HEK293 (cell line): Measurements from ENCODE around the gene MRPS18A.

Experiments used
- BCL11A ChIP-seq: fragments of 450-650 bp; formaldehyde crosslinking; IDR thresholded peaks from 2 replicates; pipeline ENCODE4 v1.5.1; 2016; ENCODE audit warnings: low read depth, missing biosample characterization, missing genetic modification characterization
- CTCF ChIP-seq: fragments of 450-650 bp; formaldehyde crosslinking; IDR thresholded peaks from 2 replicates; pipeline ENCODE4 v1.5.1; 2016; ENCODE audit warnings: missing biosample characterization, missing genetic modification characterization
- KLF10 ChIP-seq: fragments of 450-650 bp; IDR thresholded peaks from 2 replicates; pipeline ENCODE4 v1.5.1; 2018; ENCODE audit warnings: missing biosample characterization, mild to moderate bottlenecking, missing genetic modification characterization
- YY1 ChIP-seq: fragments of 450-650 bp; formaldehyde crosslinking; IDR thresholded peaks from 2 replicates; pipeline ENCODE4 v1.5.1; 2018; ENCODE audit warnings: missing biosample characterization, missing genetic modification characterization
- ZNF138 ChIP-seq: fragments of 450-650 bp; formaldehyde crosslinking; IDR thresholded peaks from 2 replicates; pipeline ENCODE4 v1.5.1; 2016; ENCODE audit warnings: missing biosample characterization, missing genetic modification characterization, borderline replicate concordance
- ZNF274 ChIP-seq, 2 experiments: fragments of 200-500 bp in 1 of 2; fragments of 450-650 bp in 1 of 2; sonication (Bioruptor generic) in 1 of 2; formaldehyde crosslinking in 1 of 2; IDR thresholded peaks; 2 replicates each; pipeline versions ENCODE4 v1.5.1 to v1.6.1; 2014 to 2016; ENCODE audit warnings: borderline replicate concordance in 1 of 2, inconsistent platforms in 1 of 2, low read length in 1 of 2, missing biosample characterization in 1 of 2, missing genetic modification characterization in 1 of 2
- ZNF311 ChIP-seq: fragments of 450-650 bp; formaldehyde crosslinking; IDR thresholded peaks from 2 replicates; pipeline ENCODE4 v1.5.1; 2017; ENCODE audit warnings: missing biosample characterization, missing genetic modification characterization, borderline replicate concordance
- ZNF350 ChIP-seq: fragments of 450-650 bp; formaldehyde crosslinking; IDR thresholded peaks from 2 replicates; pipeline ENCODE4 v1.5.0; 2017; ENCODE audit warnings: missing biosample characterization, mild to moderate bottlenecking, missing genetic modification characterization
- ZNF664 ChIP-seq: fragments of 450-650 bp; formaldehyde crosslinking; IDR thresholded peaks from 2 replicates; pipeline ENCODE4 v1.5.1; 2016; ENCODE audit warnings: missing biosample characterization, missing genetic modification characterization
- ZNF768 ChIP-seq: fragments of 450-650 bp; formaldehyde crosslinking; IDR thresholded peaks from 2 replicates; pipeline ENCODE4 v1.5.1; 2018; ENCODE audit warnings: missing biosample characterization, mild to moderate bottlenecking, missing genetic modification characterization
- ZNF843 ChIP-seq: fragments of 450-650 bp; formaldehyde crosslinking; IDR thresholded peaks from 2 replicates; pipeline ENCODE4 v1.5.1; 2016; ENCODE audit warnings: missing biosample characterization, missing genetic modification characterization
- TF ChIP-seq, protein P1 (sequence below): fragments of 450-650 bp; formaldehyde crosslinking; IDR thresholded peaks from 2 replicates; pipeline ENCODE4 v1.5.1; 2016; ENCODE audit warnings: missing biosample characterization, missing genetic modification characterization
- TF ChIP-seq, protein P2 (sequence below): fragments of 450-650 bp; formaldehyde crosslinking; IDR thresholded peaks from 2 replicates; pipeline ENCODE4 v1.5.1; 2016; ENCODE audit warnings: missing biosample characterization, missing genetic modification characterization

DNA sequence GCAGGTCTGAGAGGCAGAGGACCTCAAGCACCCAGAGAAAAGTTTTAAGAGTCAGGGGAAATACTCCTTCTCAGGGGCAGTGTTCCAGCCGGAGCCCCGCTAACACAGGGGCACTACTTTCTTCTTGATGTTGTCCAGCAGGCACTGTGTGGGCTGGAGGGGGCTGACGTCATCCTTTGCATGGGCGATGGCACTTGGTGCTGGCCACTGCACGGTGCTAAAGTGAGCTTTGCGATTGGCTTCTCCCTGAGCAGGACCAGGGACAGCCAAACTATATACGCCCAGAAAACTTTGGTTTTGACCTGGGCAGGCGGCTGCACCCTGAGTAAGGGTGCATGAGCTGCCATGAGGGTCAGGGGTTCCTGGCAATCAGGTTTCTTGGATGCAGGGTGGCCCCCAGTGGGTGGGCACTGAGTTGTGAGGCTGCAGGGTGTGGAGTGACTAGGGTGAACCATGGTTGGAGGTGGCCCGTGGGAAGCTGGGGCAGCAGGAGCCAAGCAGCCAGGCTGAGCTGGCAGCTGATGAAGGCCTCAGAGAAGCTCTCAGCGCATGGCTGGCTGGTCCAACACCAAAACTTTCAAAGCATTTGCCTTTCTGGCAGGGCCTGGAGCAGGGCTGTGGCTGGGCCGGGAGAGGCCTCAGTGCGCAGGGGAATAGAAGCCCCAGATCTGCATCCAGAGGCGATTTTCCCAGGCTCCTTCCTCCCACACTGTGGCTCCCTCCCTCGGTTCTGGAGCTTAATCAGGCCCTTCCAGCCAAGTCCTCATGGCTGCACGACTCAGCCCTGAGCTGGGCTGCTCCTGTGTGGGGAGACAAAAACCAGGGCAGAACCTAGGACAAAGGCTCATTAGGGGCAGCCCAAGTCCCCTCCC lies 18.3 kb downstream of the MRPS18A start:
- TF ChIP-seq CTCF (tag by site-specific recombination) = no peak
- TF ChIP-seq, protein P1, sequence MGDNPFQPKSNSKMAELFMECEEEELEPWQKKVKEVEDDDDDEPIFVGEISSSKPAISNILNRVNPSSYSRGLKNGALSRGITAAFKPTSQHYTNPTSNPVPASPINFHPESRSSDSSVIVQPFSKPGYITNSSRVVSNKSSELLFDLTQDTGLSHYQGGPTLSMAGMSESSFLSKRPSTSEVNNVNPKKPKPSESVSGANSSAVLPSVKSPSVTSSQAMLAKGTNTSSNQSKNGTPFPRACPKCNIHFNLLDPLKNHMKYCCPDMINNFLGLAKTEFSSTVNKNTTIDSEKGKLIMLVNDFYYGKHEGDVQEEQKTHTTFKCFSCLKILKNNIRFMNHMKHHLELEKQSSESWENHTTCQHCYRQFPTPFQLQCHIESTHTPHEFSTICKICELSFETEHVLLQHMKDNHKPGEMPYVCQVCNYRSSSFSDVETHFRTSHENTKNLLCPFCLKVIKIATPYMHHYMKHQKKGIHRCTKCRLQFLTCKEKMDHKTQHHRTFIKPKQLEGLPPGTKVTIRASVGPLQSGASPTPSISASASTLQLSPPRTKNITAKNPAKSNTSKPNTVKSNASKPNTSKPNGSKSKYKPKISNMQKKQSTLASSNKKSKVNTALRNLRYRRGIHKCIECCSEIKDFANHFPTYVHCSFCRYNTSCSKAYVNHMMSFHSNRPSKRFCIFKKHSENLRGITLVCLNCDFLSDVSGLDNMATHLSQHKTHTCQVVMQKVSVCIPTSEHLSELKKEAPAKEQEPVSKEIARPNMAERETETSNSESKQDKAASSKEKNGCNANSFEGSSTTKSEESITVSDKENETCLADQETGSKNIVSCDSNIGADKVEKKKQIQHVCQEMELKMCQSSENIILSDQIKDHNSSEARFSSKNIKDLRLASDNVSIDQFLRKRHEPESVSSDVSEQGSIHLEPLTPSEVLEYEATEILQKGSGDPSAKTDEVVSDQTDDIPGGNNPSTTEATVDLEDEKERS (tag by site-specific recombination) = no peak
- no peak for TF ChIP-seq ZNF664 (tag by site-specific recombination)
- TF ChIP-seq KLF10 = no peak
- TF ChIP-seq, protein P2, sequence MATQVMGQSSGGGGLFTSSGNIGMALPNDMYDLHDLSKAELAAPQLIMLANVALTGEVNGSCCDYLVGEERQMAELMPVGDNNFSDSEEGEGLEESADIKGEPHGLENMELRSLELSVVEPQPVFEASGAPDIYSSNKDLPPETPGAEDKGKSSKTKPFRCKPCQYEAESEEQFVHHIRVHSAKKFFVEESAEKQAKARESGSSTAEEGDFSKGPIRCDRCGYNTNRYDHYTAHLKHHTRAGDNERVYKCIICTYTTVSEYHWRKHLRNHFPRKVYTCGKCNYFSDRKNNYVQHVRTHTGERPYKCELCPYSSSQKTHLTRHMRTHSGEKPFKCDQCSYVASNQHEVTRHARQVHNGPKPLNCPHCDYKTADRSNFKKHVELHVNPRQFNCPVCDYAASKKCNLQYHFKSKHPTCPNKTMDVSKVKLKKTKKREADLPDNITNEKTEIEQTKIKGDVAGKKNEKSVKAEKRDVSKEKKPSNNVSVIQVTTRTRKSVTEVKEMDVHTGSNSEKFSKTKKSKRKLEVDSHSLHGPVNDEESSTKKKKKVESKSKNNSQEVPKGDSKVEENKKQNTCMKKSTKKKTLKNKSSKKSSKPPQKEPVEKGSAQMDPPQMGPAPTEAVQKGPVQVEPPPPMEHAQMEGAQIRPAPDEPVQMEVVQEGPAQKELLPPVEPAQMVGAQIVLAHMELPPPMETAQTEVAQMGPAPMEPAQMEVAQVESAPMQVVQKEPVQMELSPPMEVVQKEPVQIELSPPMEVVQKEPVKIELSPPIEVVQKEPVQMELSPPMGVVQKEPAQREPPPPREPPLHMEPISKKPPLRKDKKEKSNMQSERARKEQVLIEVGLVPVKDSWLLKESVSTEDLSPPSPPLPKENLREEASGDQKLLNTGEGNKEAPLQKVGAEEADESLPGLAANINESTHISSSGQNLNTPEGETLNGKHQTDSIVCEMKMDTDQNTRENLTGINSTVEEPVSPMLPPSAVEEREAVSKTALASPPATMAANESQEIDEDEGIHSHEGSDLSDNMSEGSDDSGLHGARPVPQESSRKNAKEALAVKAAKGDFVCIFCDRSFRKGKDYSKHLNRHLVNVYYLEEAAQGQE = peak; percentile 87
- TF ChIP-seq ZNF311 (tag by site-specific recombination) = no peak
- TF ChIP-seq ZNF138 = no peak
- TF ChIP-seq YY1 (tag by site-specific recombination) = no peak
- no peak for TF ChIP-seq ZNF768 (tag by site-specific recombination)
- TF ChIP-seq ZNF274 (IDR thresholded peaks at IDR 0.05; ENCODE audit: low read length) = no peak
- TF ChIP-seq ZNF274 (tag by site-specific recombination; IDR thresholded peaks at IDR 0.05; ENCODE audit: borderline replicate concordance) = no peak
- no peak for TF ChIP-seq BCL11A (tag by site-specific recombination)
- no peak for TF ChIP-seq ZNF350 (tag by site-specific recombination)
- TF ChIP-seq ZNF843 (tag by site-specific recombination) = no peak
